ENCODE measurements around the gene IRF2BPL.

Gene IRF2BPL

GRCh38 chr14:77009014-77009413 lies 19.5 kb downstream of the IRF2BPL start:
- DNase-seq: no peak

GRCh38 chr14:77008541-77008940 lies 20.0 kb downstream of the IRF2BPL start:
- no peak for DNase-seq

- DNase-seq: no peak
Measured at GRCh38 chr14:77007975-77008421, 20.5 kb downstream of the IRF2BPL start.

- DNase-seq: no peak
Measured at GRCh38 chr14:77007183-77007974, 21.1 kb downstream of the IRF2BPL start.

- no peak for DNase-seq
Measured at GRCh38 chr14:77006132-77006531, 22.4 kb downstream of the IRF2BPL start.

- DNase-seq: no peak
Measured at GRCh38 chr14:77005559-77005958, 22.9 kb downstream of the IRF2BPL start.

GRCh38 chr14:77004711-77005460 lies 23.6 kb downstream of the IRF2BPL start:
- no peak for DNase-seq

GRCh38 chr14:77003960-77004710 lies 24.4 kb downstream of the IRF2BPL start:
- DNase-seq: no peak

GRCh38 chr14:77002889-77003288 lies 25.6 kb downstream of the IRF2BPL start:
- no peak for DNase-seq

GRCh38 chr14:77002335-77002734 lies 26.2 kb downstream of the IRF2BPL start:
- DNase-seq: no peak

- DNase-seq: peak; percentile 27
Measured at GRCh38 chr14:77000340-77001270, 27.9 kb downstream of the IRF2BPL start.

GRCh38 chr14:76998910-76999309 lies 29.6 kb downstream of the IRF2BPL start:
- DNase-seq: no peak

GRCh38 chr14:76997257-76997970 lies 31.1 kb downstream of the IRF2BPL start:
- no peak for DNase-seq

GRCh38 chr14:76996563-76997146 lies 31.9 kb downstream of the IRF2BPL start:
- no peak for DNase-seq

GRCh38 chr14:76995279-76996035 lies 33.1 kb downstream of the IRF2BPL start:
- peak; percentile 53 for DNase-seq

GRCh38 chr14:76993752-76994151 lies 34.8 kb downstream of the IRF2BPL start:
- no peak for DNase-seq

- no peak for DNase-seq
Measured at GRCh38 chr14:76990084-76990483, 38.4 kb downstream of the IRF2BPL start.

- DNase-seq: no peak
Measured at GRCh38 chr14:76987956-76988520, 40.5 kb downstream of the IRF2BPL start.

GRCh38 chr14:76986231-76986565 lies 42.3 kb downstream of the IRF2BPL start:
- DNase-seq: no peak
